DOHH2 (cell line): ENCODE results near the gene CAPZB.

Experiments
- H3F3A ChIP-seq: fragments of 200-600 bp; sonication (generic), shearing (Covaris generic); 2 replicates; pipeline ENCODE4 v1.6.0; 2016; ENCODE audit warnings: antibody characterized with exemption, mild to moderate bottlenecking; ENCODE audit not compliant: control insufficient read depth, insufficient read depth
- H3K27ac ChIP-seq: fragments of 200-600 bp; sonication (generic); 2 replicates; pipeline ENCODE4 v1.5.1; 2014; ENCODE audit warnings: low read depth, mild to moderate bottlenecking, low read length, moderate library complexity
- H3K27me3 ChIP-seq: fragments of 200-600 bp; sonication (generic); 2 replicates; pipeline ENCODE4 v1.6.1; 2014; ENCODE audit warnings: mild to moderate bottlenecking, low read length, mixed read lengths; ENCODE audit not compliant: control insufficient read depth
- H3K36me3 ChIP-seq: fragments of 200-600 bp; sonication (generic); 2 replicates; pipeline ENCODE4 v1.6.1; 2014; ENCODE audit warnings: mild to moderate bottlenecking, low read length, moderate library complexity, mixed read lengths; ENCODE audit not compliant: control insufficient read depth
- H3K4me1 ChIP-seq: fragments of 200-600 bp; sonication (generic); 2 replicates; pipeline ENCODE4 v1.6.1; 2014; ENCODE audit warnings: mild to moderate bottlenecking, low read length, mixed read lengths; ENCODE audit not compliant: control insufficient read depth
- H3K4me2 ChIP-seq: fragments of 200-600 bp; sonication (generic); 2 replicates; pipeline ENCODE4 v1.6.0; 2014; ENCODE audit warnings: mild to moderate bottlenecking, low read length, moderate library complexity
- H3K4me3 ChIP-seq: fragments of 200-600 bp; sonication (generic); 2 replicates; pipeline ENCODE4 v1.5.1; 2014; ENCODE audit warnings: mild to moderate bottlenecking, low read length, mixed read lengths
- H3K79me2 ChIP-seq: fragments of 200-600 bp; sonication (generic); 2 replicates; pipeline ENCODE4 v1.6.1; 2014; ENCODE audit warnings: mild to moderate bottlenecking, low read length, mixed read lengths; ENCODE audit not compliant: control insufficient read depth
- H3K9me2 ChIP-seq: fragments of 200-600 bp; sonication (generic); replicated peaks from 2 replicates; pipeline ENCODE4 v1.6.1; 2014; ENCODE audit warnings: mild to moderate bottlenecking, low read length, mixed read lengths; ENCODE audit not compliant: control insufficient read depth
- H3K9me3 ChIP-seq: fragments of 200-600 bp; sonication (generic); 2 replicates; pipeline ENCODE4 v1.6.1; 2014; ENCODE audit warnings: antibody characterized with exemption, low read length, mixed read lengths; ENCODE audit not compliant: control insufficient read depth, insufficient read depth
- H4K20me1 ChIP-seq: fragments of 200-600 bp; sonication (generic); 2 replicates; pipeline ENCODE4 v1.6.0; 2014; ENCODE audit warnings: low read depth, mild to moderate bottlenecking, antibody characterized with exemption, low read length, moderate library complexity; ENCODE audit not compliant: control insufficient read depth, insufficient read depth
- EZH2phosphoT487 ChIP-seq: fragments of 200-600 bp; sonication (generic); IDR thresholded peaks from 2 replicates; pipeline ENCODE4 v1.6.1; 2017; ENCODE audit warnings: borderline replicate concordance, mild to moderate bottlenecking, antibody characterized with exemption, low read length, moderate library complexity, mixed read lengths
- TF ChIP-seq, protein P1 (sequence below): fragments of 200-600 bp; sonication (generic); IDR thresholded peaks from one replicate; pipeline ENCODE4 v1.5.1; 2014; ENCODE audit warnings: antibody characterized with exemption, mild to moderate bottlenecking, low read depth, low read length; ENCODE audit not compliant: poor library complexity, severe bottlenecking

Gene CAPZB

DNA sequence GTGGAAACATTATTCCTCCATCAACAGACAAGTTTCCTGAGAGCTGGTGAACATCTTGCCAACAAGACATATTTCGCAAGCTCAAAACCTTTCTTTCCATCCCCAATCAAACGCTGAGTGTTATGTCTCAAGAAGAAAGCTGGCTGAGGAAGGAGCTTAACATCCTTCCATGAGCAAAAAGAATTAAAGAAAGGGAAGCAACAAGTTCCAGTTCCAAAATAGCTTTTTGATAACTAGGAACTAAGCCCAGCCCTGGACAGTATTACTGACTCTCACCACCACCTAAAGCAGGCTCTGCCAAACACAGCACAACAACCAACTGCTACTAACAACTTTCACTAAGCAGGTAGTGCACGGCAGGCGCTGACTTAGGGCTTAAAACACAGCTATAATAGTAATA lies 50.2 kb downstream of the CAPZB start:
- no peak overlapping the region for H3K4me3 ChIP-seq
- H3K36me3 ChIP-seq, result peaks cover 18% of the 10 kb centered on the region
- peaks cover 95% of the 10 kb centered on the region for H3K79me2 ChIP-seq
- no peak for TF ChIP-seq EZH2phosphoT487
- TF ChIP-seq, protein P1, sequence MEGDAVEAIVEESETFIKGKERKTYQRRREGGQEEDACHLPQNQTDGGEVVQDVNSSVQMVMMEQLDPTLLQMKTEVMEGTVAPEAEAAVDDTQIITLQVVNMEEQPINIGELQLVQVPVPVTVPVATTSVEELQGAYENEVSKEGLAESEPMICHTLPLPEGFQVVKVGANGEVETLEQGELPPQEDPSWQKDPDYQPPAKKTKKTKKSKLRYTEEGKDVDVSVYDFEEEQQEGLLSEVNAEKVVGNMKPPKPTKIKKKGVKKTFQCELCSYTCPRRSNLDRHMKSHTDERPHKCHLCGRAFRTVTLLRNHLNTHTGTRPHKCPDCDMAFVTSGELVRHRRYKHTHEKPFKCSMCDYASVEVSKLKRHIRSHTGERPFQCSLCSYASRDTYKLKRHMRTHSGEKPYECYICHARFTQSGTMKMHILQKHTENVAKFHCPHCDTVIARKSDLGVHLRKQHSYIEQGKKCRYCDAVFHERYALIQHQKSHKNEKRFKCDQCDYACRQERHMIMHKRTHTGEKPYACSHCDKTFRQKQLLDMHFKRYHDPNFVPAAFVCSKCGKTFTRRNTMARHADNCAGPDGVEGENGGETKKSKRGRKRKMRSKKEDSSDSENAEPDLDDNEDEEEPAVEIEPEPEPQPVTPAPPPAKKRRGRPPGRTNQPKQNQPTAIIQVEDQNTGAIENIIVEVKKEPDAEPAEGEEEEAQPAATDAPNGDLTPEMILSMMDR, result no peak
- H3K9me2 ChIP-seq, result no peaks in the 10 kb centered on the region
- peaks cover 5% of the 10 kb centered on the region; the same call in 1 of the 2 replicates for H3K4me1 ChIP-seq
- no peaks in the 10 kb centered on the region for H3K27me3 ChIP-seq
- peaks cover 23% of the 10 kb centered on the region for H4K20me1 ChIP-seq
- H3F3A ChIP-seq, result no peaks in the 10 kb centered on the region
- no peak overlapping the region for H3K4me2 ChIP-seq
- H3K27ac ChIP-seq, result no peak overlapping the region
- H3K9me3 ChIP-seq, result no peaks in the 10 kb centered on the region

DNA sequence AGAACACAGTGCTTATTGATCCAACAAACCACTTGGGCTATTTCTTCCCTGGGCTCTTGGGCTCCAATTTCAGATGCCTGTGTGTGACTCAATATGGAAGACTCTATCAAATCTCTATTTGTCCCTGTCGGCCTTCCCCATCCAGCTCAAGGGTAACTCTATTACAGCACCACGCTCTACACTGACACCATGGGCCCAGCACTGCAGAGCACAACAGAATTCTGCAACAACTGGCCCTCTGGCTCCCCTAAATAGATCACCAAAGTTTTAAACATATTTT lies 51.7 kb downstream of the CAPZB start:
- TF ChIP-seq EZH2phosphoT487, result no peak
- TF ChIP-seq, protein P1, result no peak
- Histone ChIP-seq H3F3A (no peaks in the 10 kb centered on the region), H3K4me3 (no peak overlapping the region), H3K27me3 (no peaks in the 10 kb centered on the region), H4K20me1 (peaks cover 23% of the 10 kb centered on the region), H3K4me2 (no peak overlapping the region), H3K9me3 (no peaks in the 10 kb centered on the region), H3K9me2 (no peaks in the 10 kb centered on the region), H3K36me3 (peaks cover 18% of the 10 kb centered on the region), H3K79me2 (peaks cover 96% of the 10 kb centered on the region), H3K4me1 (peaks cover 5% of the 10 kb centered on the region; the same call in 1 of the 2 replicates), H3K27ac (no peak overlapping the region)

DNA sequence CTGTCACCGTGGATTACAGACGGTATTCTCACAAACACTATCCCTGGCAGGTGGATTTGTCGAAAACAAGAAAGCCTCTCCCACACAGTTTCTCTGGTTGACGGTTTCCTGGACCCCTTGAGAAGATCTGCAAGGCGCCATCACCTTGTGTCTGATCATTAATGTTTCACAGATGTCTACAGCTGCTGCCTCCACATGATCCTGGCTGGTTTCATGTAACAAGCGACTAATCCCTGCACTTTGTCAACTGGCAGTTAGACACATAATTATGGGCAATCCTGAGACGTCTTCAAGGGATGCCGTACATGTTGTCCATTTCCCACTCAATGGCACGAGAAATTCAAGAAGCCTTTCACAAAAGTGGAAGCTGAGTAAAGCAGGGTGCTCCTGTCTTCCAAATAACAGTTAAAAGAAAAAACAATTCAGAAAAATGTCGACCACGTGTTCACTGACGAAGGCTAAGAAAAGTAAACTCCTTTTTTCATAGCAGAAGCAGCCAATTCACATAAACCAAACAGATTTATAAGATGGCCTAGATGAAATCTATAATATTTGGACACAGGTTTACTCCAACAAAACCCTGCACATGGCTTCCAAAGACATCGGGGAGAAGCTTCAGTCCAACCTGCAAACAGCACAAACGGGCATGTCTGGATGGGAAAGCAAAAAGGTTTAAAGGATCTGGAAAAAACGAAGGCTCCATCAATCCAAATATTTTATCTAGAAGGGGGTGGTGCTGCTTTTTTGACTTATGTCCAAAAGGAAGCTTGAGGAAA lies 52.2 kb downstream of the CAPZB start:
- peaks cover 23% of the 10 kb centered on the region for H4K20me1 ChIP-seq

More for the DNA sequence above, 52.2 kb downstream of the CAPZB start:
- peaks cover 18% of the 10 kb centered on the region for H3K36me3 ChIP-seq
- H3K27ac ChIP-seq, result no peak overlapping the region
- TF ChIP-seq EZH2phosphoT487, result no peak
- TF ChIP-seq, protein P1, result no peak
- peaks cover 5% of the 10 kb centered on the region; the same call in 1 of the 2 replicates for H3K4me1 ChIP-seq
- no peaks in the 10 kb centered on the region for H3K27me3 ChIP-seq
- no peak overlapping the region for H3K4me3 ChIP-seq
- peaks cover 96% of the 10 kb centered on the region for H3K79me2 ChIP-seq
- H3K9me2 ChIP-seq, result no peaks in the 10 kb centered on the region
- H3F3A ChIP-seq, result no peaks in the 10 kb centered on the region
- no peaks in the 10 kb centered on the region for H3K9me3 ChIP-seq
- no peak overlapping the region for H3K4me2 ChIP-seq
